ENCODE data around the gene TRAPPC11. TPM values are rescaled to one million over a fixed set of nuclear protein-coding genes. Genes with fewer than 3 reads are reported as not detected.

The TRAPPC11 gene
- polyA plus RNA-seq, 1 donor from 2014 or later, result 78.1 TPM

- Histone ChIP-seq H3F3A (ENCODE audit: insufficient read depth, low read length, poor library complexity, severe bottlenecking) (no peaks in the 10 kb centered on the region), H3K79me2 (replicated peaks; ENCODE audit: insufficient read depth, low read length) (no peaks in the 10 kb centered on the region), H4K20me1 (ENCODE audit: insufficient read depth) (no peaks in the 10 kb centered on the region), H3K4me2 (ENCODE audit: low read length) (no peak overlapping the region), H3K36me3 (ENCODE audit: insufficient read depth, low read length) (peaks cover 10% of the 10 kb centered on the region), H3K27ac (ENCODE audit: low read length) (no peak overlapping the region), H3K27me3 (ENCODE audit: insufficient read depth, low read depth, low read length) (no peaks in the 10 kb centered on the region), H3K9ac (ENCODE audit: low read length) (no peak overlapping the region), H2AFZ (ENCODE audit: low read depth, low read length) (no peak overlapping the region), H3K4me3 (ENCODE audit: low read length) (no peak overlapping the region), H3K9me2 (ENCODE audit: insufficient read depth, low read length) (no peaks in the 10 kb centered on the region), H3K9me3 (ENCODE audit: low read length) (no peaks in the 10 kb centered on the region)
- TF ChIP-seq RAD21 (conservative IDR thresholded peaks at IDR 0.05), result no peak
- no peak for TF ChIP-seq POLR2AphosphoS5 (IDR thresholded peaks at IDR 0.05)
- TF ChIP-seq EZH2 (IDR thresholded peaks at IDR 0.05; ENCODE audit: borderline replicate concordance, insufficient read depth, low read length, poor library complexity, severe bottlenecking), result no peak
- TF ChIP-seq MXI1 (conservative IDR thresholded peaks at IDR 0.05; ENCODE audit: poor library complexity, severe bottlenecking), result no peak
- TF ChIP-seq SMC3 (conservative IDR thresholded peaks at IDR 0.05; ENCODE audit: poor library complexity), result no peak
- no peak for TF ChIP-seq REST (IDR thresholded peaks at IDR 0.05; ENCODE audit: borderline replicate concordance)
- no peak for TF ChIP-seq TAF1 (IDR thresholded peaks at IDR 0.05; ENCODE audit: low read depth)
- no peak for TF ChIP-seq EP300 (conservative IDR thresholded peaks at IDR 0.05; ENCODE audit: poor library complexity, severe bottlenecking)
- no peak for TF ChIP-seq CTCF (IDR thresholded peaks at IDR 0.05; ENCODE audit: poor library complexity, severe bottlenecking)
Observed at GRCh38 chr4:183681119-183681518, 22.0 kb downstream of the TRAPPC11 start.

GRCh38 chr4:183686461-183686860 lies 27.4 kb downstream of the TRAPPC11 start:
- TF ChIP-seq MXI1 (conservative IDR thresholded peaks at IDR 0.05; ENCODE audit: poor library complexity, severe bottlenecking) (no peak), EP300 (conservative IDR thresholded peaks at IDR 0.05; ENCODE audit: poor library complexity, severe bottlenecking) (no peak), SMC3 (conservative IDR thresholded peaks at IDR 0.05; ENCODE audit: poor library complexity) (no peak), CTCF (IDR thresholded peaks at IDR 0.05; ENCODE audit: poor library complexity, severe bottlenecking) (no peak), TAF1 (IDR thresholded peaks at IDR 0.05; ENCODE audit: low read depth) (no peak), REST (IDR thresholded peaks at IDR 0.05; ENCODE audit: borderline replicate concordance) (no peak), RAD21 (conservative IDR thresholded peaks at IDR 0.05) (no peak), EZH2 (IDR thresholded peaks at IDR 0.05; ENCODE audit: borderline replicate concordance, insufficient read depth, low read length, poor library complexity, severe bottlenecking) (no peak)
- Histone ChIP-seq H3K27me3 (ENCODE audit: insufficient read depth, low read depth, low read length) (no peaks in the 10 kb centered on the region), H3F3A (ENCODE audit: insufficient read depth, low read length, poor library complexity, severe bottlenecking) (no peaks in the 10 kb centered on the region), H3K27ac (ENCODE audit: low read length) (no peak overlapping the region), H3K79me2 (replicated peaks; ENCODE audit: insufficient read depth, low read length) (no peaks in the 10 kb centered on the region), H3K4me2 (ENCODE audit: low read length) (no peak overlapping the region), H3K36me3 (ENCODE audit: insufficient read depth, low read length) (peaks cover 6% of the 10 kb centered on the region), H3K4me3 (ENCODE audit: low read length) (no peak overlapping the region), H3K9me2 (ENCODE audit: insufficient read depth, low read length) (no peaks in the 10 kb centered on the region), H4K20me1 (ENCODE audit: insufficient read depth) (no peaks in the 10 kb centered on the region), H3K9me3 (ENCODE audit: low read length) (no peaks in the 10 kb centered on the region), H3K9ac (ENCODE audit: low read length) (no peak overlapping the region), H2AFZ (ENCODE audit: low read depth, low read length) (no peak overlapping the region)
